T-helper 1 cell treated with Interleukin-12 subunit alpha and Interleukin-12 subunit beta and Interleukin-4 antibody, amounts not matched to agents 30 μg/mL and 1 μg/mL, for 36 hours (primary cell): Measurements from ENCODE around the gene SLC6A20.

Source experiments
- H3K27ac Mint-ChIP-seq: one replicate; pipeline ENCODE4 v1.8.0; 2021; ENCODE audit warnings: mild to moderate bottlenecking, mixed read lengths
- H3K27me3 Mint-ChIP-seq: one replicate; pipeline ENCODE4 v1.8.0; 2021; ENCODE audit warnings: low read depth, mixed read lengths
- H3K36me3 Mint-ChIP-seq: one replicate; pipeline ENCODE4 v1.8.0; 2021; ENCODE audit warnings: low read depth, mixed read lengths
- H3K4me1 Mint-ChIP-seq: one replicate; pipeline ENCODE4 v1.8.0; 2021; ENCODE audit warnings: low read depth, mixed read lengths
- H3K4me3 Mint-ChIP-seq: one replicate; pipeline ENCODE4 v1.8.0; 2021; ENCODE audit warnings: mild to moderate bottlenecking, moderate library complexity, mixed read lengths
- H3K9me3 Mint-ChIP-seq: one replicate; pipeline ENCODE4 v1.8.0; 2021; ENCODE audit warnings: mixed read lengths

The SLC6A20 gene

DNA sequence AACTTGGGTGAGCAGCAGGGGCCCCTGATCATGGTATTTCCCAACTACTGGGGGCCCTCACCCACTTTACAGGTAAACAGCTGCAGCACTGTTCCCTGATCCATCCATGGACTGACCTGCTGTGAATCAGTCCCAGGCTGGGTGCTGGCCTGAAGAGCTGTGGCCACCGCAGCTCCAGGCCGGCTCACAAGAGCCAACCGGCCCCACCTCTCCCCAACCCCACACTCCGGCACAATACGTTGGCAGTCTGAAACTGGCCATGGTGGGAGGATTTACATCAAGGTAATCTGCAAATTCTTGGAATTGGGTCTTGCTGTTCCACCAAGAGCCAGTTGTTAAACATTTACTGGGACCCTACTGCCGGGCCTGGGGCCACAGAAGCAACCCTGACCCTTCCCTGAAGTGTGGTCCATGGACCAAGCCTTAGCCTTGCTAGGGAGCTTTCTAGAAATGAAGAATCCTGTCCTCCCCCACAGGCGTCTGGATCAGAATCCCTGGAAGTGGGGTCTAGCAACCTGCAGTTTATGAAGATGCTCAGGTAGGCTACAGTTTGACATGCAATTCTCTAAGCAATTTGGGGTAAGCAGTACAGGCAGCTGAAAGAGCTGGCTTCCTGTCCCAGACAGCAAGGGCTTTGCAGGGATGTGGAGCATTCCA is 3.7 kb downstream of the SLC6A20 start:
- Mint-ChIP-seq H3K27me3 (peaks cover 73% of the 10 kb centered on the region), H3K36me3 (peaks cover 2% of the 10 kb centered on the region), H3K4me3 (no peak overlapping the region), H3K9me3 (peaks cover 12% of the 10 kb centered on the region), H3K4me1 (peaks cover 4% of the 10 kb centered on the region), H3K27ac (no peak overlapping the region)

DNA sequence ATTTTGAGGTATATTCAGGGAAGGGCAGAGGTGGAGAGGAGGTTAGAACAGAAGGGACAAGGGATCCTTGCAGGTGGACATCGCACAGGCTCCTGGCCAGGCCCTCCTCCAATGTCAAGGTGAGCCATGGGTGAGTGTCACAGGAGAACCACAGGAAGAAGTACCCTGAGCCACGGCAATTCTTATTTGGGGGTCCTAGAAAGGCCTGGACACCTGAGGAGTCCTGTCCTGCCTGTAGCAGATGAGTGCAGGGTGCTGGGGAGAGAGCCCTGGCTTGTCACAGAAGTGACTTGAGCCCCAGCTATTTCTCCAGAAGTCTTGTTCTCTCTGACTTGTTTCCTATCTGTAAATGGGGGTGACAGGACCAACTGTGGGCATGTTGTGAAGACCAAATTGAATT is 4.3 kb downstream of the SLC6A20 start:
- H3K4me3 Mint-ChIP-seq = no peak overlapping the region
- H3K27me3 Mint-ChIP-seq = peaks cover 72% of the 10 kb centered on the region
- H3K9me3 Mint-ChIP-seq = peaks cover 12% of the 10 kb centered on the region
- H3K4me1 Mint-ChIP-seq = peaks cover 4% of the 10 kb centered on the region
- no peak overlapping the region for H3K27ac Mint-ChIP-seq
- H3K36me3 Mint-ChIP-seq = peaks cover 2% of the 10 kb centered on the region

DNA sequence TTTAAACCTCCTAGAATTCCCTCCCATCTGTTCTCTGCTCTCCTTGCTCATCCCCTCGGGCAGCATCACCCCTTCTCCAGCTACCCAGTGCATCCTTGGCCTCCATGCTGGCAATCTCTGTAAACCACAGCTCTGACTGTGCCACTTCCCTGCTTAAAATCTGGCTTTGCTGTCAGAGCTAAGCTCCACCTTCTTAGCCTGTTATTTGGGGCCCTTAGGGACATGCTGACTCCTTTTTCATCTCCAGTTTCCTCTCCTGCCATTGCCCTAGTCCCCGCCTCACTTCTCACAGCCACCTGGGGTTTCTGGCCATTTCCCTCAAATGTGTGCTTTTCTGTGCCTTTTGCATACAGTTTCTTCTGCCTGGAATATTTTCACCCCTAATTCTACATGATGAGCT is 5.7 kb downstream of the SLC6A20 start:
- Mint-ChIP-seq H3K27ac (no peak overlapping the region), H3K27me3 (peaks cover 75% of the 10 kb centered on the region)

GRCh38 chr3:45789235-45789812 is 7.0 kb downstream of the SLC6A20 start:
- H3K36me3 Mint-ChIP-seq = peaks cover 2% of the 10 kb centered on the region
- peaks cover 75% of the 10 kb centered on the region for H3K27me3 Mint-ChIP-seq
- no peak overlapping the region for H3K4me3 Mint-ChIP-seq
- H3K9me3 Mint-ChIP-seq = peaks cover 17% of the 10 kb centered on the region
- H3K27ac Mint-ChIP-seq = no peak overlapping the region
- no peaks in the 10 kb centered on the region for H3K4me1 Mint-ChIP-seq

More for the DNA sequence above, 5.7 kb downstream of the SLC6A20 start:
- Mint-ChIP-seq H3K9me3 (peaks cover 12% of the 10 kb centered on the region), H3K4me3 (no peak overlapping the region), H3K4me1 (peaks cover 3% of the 10 kb centered on the region), H3K36me3 (peaks cover 2% of the 10 kb centered on the region)

DNA sequence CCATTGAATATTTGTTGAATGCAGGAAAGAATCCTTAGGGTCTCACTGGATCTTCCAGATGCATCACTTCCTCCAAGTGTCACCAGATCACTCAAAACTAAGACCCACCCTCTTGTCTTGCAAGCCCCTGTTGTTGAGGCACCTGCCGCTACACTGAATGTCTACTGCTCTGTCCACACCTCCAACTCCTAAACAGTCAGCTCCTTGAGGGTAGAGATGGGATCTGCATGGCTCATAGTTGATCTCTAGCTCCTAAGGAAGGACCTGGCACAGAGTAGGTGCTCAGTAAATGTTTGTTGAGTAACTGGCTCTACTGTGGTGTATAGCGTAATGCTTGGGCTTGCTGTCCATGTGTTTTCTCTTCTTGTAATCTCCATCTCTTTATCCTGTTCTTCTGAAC is 8.8 kb downstream of the SLC6A20 start:
- Mint-ChIP-seq H3K36me3 (peaks cover 2% of the 10 kb centered on the region), H3K9me3 (peaks cover 19% of the 10 kb centered on the region), H3K27me3 (peaks cover 67% of the 10 kb centered on the region), H3K4me3 (no peak overlapping the region), H3K27ac (no peak overlapping the region), H3K4me1 (no peaks in the 10 kb centered on the region)

- Mint-ChIP-seq H3K27me3 (peaks cover 67% of the 10 kb centered on the region), H3K36me3 (peaks cover 2% of the 10 kb centered on the region), H3K4me3 (no peak overlapping the region), H3K27ac (no peak overlapping the region), H3K4me1 (no peaks in the 10 kb centered on the region), H3K9me3 (peaks cover 19% of the 10 kb centered on the region)
These were observed 9.4 kb downstream of the SLC6A20 start for GRCh38 chr3:45786801-45787495.

- H3K4me1 Mint-ChIP-seq = no peaks in the 10 kb centered on the region
- H3K4me3 Mint-ChIP-seq = no peak overlapping the region
- H3K9me3 Mint-ChIP-seq = peaks cover 19% of the 10 kb centered on the region
- H3K27me3 Mint-ChIP-seq = peaks cover 57% of the 10 kb centered on the region
- H3K27ac Mint-ChIP-seq = no peak overlapping the region
- peaks cover 2% of the 10 kb centered on the region for H3K36me3 Mint-ChIP-seq
These were observed 10.7 kb downstream of the SLC6A20 start for GRCh38 chr3:45785605-45786150.

DNA sequence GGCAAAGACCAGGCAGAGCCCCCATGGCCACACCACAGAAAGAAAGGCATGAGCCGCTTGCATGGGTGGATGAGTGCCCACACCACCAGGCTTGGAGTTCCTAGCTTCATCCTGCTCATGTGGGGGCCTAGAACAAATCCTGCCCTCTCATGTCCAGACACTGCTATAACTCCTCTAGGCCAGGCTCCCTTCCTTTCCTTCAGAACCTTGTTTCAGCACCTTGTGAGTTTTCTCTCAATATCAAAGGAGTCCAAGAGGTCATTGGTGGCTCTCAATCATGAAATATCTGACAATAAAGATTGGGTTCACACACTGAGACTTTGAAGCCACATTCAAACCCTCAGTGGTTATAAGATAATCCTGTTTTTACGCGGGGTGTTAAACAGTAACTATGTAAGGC is 12.7 kb downstream of the SLC6A20 start:
- no peaks in the 10 kb centered on the region for H3K4me1 Mint-ChIP-seq
- H3K4me3 Mint-ChIP-seq = no peak overlapping the region
- peaks cover 41% of the 10 kb centered on the region for H3K27me3 Mint-ChIP-seq
- H3K36me3 Mint-ChIP-seq = no peaks in the 10 kb centered on the region
- no peak overlapping the region for H3K27ac Mint-ChIP-seq
- H3K9me3 Mint-ChIP-seq = peaks cover 7% of the 10 kb centered on the region

GRCh38 chr3:45782381-45782780 is 14.0 kb downstream of the SLC6A20 start:
- Mint-ChIP-seq H3K4me3 (no peak overlapping the region), H3K27me3 (peaks cover 35% of the 10 kb centered on the region), H3K36me3 (no peaks in the 10 kb centered on the region), H3K9me3 (peaks cover 7% of the 10 kb centered on the region), H3K4me1 (no peaks in the 10 kb centered on the region), H3K27ac (no peak overlapping the region)

DNA sequence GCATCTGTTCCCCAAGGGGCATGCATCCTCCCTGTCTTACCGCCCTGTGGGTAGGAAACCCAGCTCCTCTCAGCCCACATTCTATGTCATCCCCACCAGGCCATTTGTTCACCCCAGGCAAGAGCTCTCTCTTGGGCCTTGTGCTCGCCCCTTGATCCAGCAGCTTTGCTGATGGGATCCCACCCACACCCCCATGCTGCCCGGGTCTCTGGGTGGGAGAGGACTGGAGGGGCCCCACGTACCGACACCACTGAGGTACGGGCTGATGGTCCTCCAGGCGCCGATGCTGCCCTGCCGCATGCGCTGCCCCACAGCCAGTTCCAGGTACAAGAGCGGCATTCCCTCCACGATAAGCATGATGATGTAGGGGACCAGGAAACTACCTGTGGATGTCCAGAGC is 14.5 kb downstream of the SLC6A20 start:
- Mint-ChIP-seq H3K9me3 (peaks cover 7% of the 10 kb centered on the region), H3K36me3 (no peaks in the 10 kb centered on the region), H3K4me3 (no peak overlapping the region), H3K4me1 (no peaks in the 10 kb centered on the region), H3K27me3 (peaks cover 29% of the 10 kb centered on the region), H3K27ac (no peak overlapping the region)

DNA sequence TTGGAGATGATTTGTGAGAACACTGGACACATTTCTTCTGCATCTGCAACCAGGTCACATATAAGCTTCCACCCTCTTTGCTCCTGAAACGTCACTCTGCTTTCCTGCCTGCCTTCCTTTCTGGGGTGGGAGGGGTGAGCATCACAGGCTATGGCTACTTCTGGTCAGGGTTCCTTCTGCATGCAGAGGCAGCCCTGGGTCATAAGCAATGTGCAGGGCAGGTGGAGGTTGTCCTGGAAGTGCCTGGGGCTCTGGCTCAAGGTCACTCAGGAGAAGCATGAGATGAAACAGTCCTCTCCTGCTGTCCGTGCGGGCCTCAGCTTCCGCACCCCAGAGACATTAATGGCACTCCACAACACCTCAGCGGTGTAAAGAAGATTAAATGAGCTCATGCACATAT is 15.1 kb downstream of the SLC6A20 start:
- H3K9me3 Mint-ChIP-seq = peaks cover 7% of the 10 kb centered on the region
- no peak overlapping the region for H3K4me3 Mint-ChIP-seq
- peaks cover 23% of the 10 kb centered on the region for H3K27me3 Mint-ChIP-seq
- no peaks in the 10 kb centered on the region for H3K36me3 Mint-ChIP-seq
- H3K4me1 Mint-ChIP-seq = no peaks in the 10 kb centered on the region
- no peak overlapping the region for H3K27ac Mint-ChIP-seq

GRCh38 chr3:45779746-45780735 is 16.3 kb downstream of the SLC6A20 start:
- no peaks in the 10 kb centered on the region for H3K36me3 Mint-ChIP-seq
- H3K9me3 Mint-ChIP-seq = peaks cover 7% of the 10 kb centered on the region

GRCh38 chr3:45778761-45779201 is 17.6 kb downstream of the SLC6A20 start:
- Mint-ChIP-seq H3K27ac (no peak overlapping the region), H3K36me3 (no peaks in the 10 kb centered on the region), H3K9me3 (no peaks in the 10 kb centered on the region), H3K27me3 (peaks cover 11% of the 10 kb centered on the region), H3K4me1 (no peaks in the 10 kb centered on the region), H3K4me3 (no peak overlapping the region)

More at GRCh38 chr3:45779746-45780735, 16.3 kb downstream of the SLC6A20 start:
- peaks cover 14% of the 10 kb centered on the region for H3K27me3 Mint-ChIP-seq
- no peaks in the 10 kb centered on the region for H3K4me1 Mint-ChIP-seq
- no peak overlapping the region for H3K27ac Mint-ChIP-seq
- no peak overlapping the region for H3K4me3 Mint-ChIP-seq
